Spleen (tissue), 11 donors: ENCODE data around the gene PKD1L1. TPM values are rescaled to one million over a fixed set of nuclear protein-coding genes. Genes with fewer than 3 reads are reported as not detected.

ENCODE experiments used
- DNase-seq: peaks from one replicate; pipeline ENCODE4 v3.0.0-alpha.2; 2020
- H3K27ac ChIP-seq, 8 donors: fragments of 200-600 bp; sonication (generic) in 7 of 8; 1 replicate in 4 of 8; 2 replicates in 4 of 8; pipeline versions ENCODE4 v1.5.0 to v1.8.0; 2016 to 2021; ENCODE audit warnings: inconsistent platforms in 4 of 8, mild to moderate bottlenecking in 4 of 8, moderate library complexity in 1 of 8
- H3K27me3 ChIP-seq, 7 donors: fragments of 200-600 bp; sonication (generic) in 6 of 7; replicated peaks in 1 of 7; 1 replicate in 4 of 7; 2 replicates in 3 of 7; pipeline versions ENCODE4 v1.5.0 to v1.8.0; 2016 to 2021; ENCODE audit warnings: inconsistent platforms in 3 of 7, mild to moderate bottlenecking in 1 of 7
- H3K36me3 ChIP-seq, 6 donors: fragments of 200-600 bp; sonication (generic) in 5 of 6; 1 replicate in 4 of 6; 2 replicates in 2 of 6; pipeline versions ENCODE4 v1.5.0 to v1.8.0; 2016 to 2021; ENCODE audit warnings: inconsistent platforms in 2 of 6
- H3K4me1 ChIP-seq, 6 donors: fragments of 200-600 bp; sonication (generic) in 5 of 6; 1 replicate in 3 of 6; 2 replicates in 3 of 6; pipeline versions ENCODE4 v1.5.0 to v1.8.0; 2016 to 2021; ENCODE audit warnings: inconsistent platforms in 3 of 6
- H3K4me3 ChIP-seq, 8 donors: fragments of 200-600 bp; sonication (generic) in 7 of 8; 1 replicate in 4 of 8; 2 replicates in 4 of 8; pipeline versions ENCODE4 v1.5.0 to v1.8.0; 2016 to 2021; ENCODE audit warnings: inconsistent platforms in 4 of 8, mild to moderate bottlenecking in 4 of 8, moderate library complexity in 2 of 8
- H3K9me3 ChIP-seq, 8 donors: fragments of 200-600 bp; sonication (generic) in 7 of 8; 1 replicate in 4 of 8; 2 replicates in 4 of 8; pipeline versions ENCODE4 v1.5.0 to v1.8.0; 2016 to 2021; ENCODE audit warnings: inconsistent platforms in 4 of 8
- CTCF ChIP-seq, 11 experiments: fragments of 200-600 bp in 7 of 11; fragments of 450-650 bp in 4 of 11; sonication (generic) in 4 of 11; IDR thresholded peaks in 8 of 11; conservative IDR thresholded peaks in 3 of 11; 1 replicate in 7 of 11; 2 replicates in 4 of 11; pipeline versions ENCODE4 v1.4.0 to v1.8.0; 2016 to 2021; ENCODE audit warnings: antibody characterized with exemption in 11 of 11, inconsistent platforms in 4 of 11, mild to moderate bottlenecking in 1 of 11
- POLR2A ChIP-seq, 3 donors: fragments of 450-650 bp; IDR thresholded peaks; one replicate each; pipeline ENCODE4 v1.5.1; 2017; ENCODE audit warnings: antibody characterized with exemption in 3 of 3, mild to moderate bottlenecking in 1 of 3
- POLR2AphosphoS5 ChIP-seq, 3 donors: sonication (generic); formaldehyde crosslinking; IDR thresholded peaks; one replicate each; pipeline ENCODE4 v1.5.1; 2017; ENCODE audit warnings: antibody characterized with exemption in 3 of 3
- WGBS, 5 donors: extraction: QIAGEN DNeasy Blood & Tissue Kit in 3 of 5; methylation state at CpG; one replicate each; pipeline versions ENCODE4 v1.1.5 to v1.1.7; 2013 to 2018; 5-methylcytosine and 5-hydroxymethylcytosine counted together
- intact Hi-C: fragments of 100-400 bp; cut with DNase I; formaldehyde crosslinking; loops from one replicate; pipeline ENCODE4 v1.15.0; 2023; ENCODE audit warnings: low total_unique reads
- polyA plus RNA-seq, 3 donors: library from polyadenylated mRNA; stranded (reverse); fragments of 200-250 nt; gene quantifications; one replicate each; pipeline ENCODE4 v1.2.1, GENCODE V29; 2013
- total RNA-seq, 7 donors: library from RNA; depleted of rRNA in 3 of 7; stranded (reverse); fragments of >200 nt in 3 of 7; fragmentation: NEBNext Ultra II Directional in 4 of 7; extraction: Animal tissue kit (Norgen Biotek cat#: 25700) in 4 of 7; gene quantifications; one replicate each; pipeline versions ENCODE4 v1.1.0 to v1.2.1, GENCODE V29; 2016 to 2021
- donor health status: healthy with polysubstance abuse.
- donor health status: DM: no; HTN: no; CAD: no; lungs with moderate emphysema.
- donor health status: DM: no; HTN: no; CAD: no.
- donor health status: Bipolar disorder and iron deficiency.
- donor health status: healthy.
- donor health status: DM: no; HTN: no; CAD: no.
- donor health status: DM: yes; HTN: yes; CAD: no.

The PKD1L1 gene
- total and polyA plus RNA-seq, 10 donors, result 0.28 to 1.3 (median 0.49) TPM

GRCh38 chr7:47875998-47876744 lies 72.1 kb downstream of the PKD1L1 start:
- Histone ChIP-seq H3K36me3 (no peaks in the 10 kb centered on the region), H3K4me1 (no peaks in the 10 kb centered on the region), H3K4me3 (no peak overlapping the region), H3K27ac (no peak overlapping the region), H3K27me3 (no peaks in the 10 kb centered on the region), H3K9me3 (no peaks in the 10 kb centered on the region)
- no peak for DNase-seq
- 53 to 90% (median 63%) methylated on average over 2 of the region's 2 CpGs for WGBS, 5 donors
- no peak for TF ChIP-seq POLR2A (IDR thresholded peaks at IDR 0.05)
- no peak for TF ChIP-seq CTCF (IDR thresholded peaks at IDR 0.05 in 8 of 11, conservative IDR thresholded peaks at IDR 0.05 in 3 of 11)
- TF ChIP-seq POLR2AphosphoS5 (IDR thresholded peaks at IDR 0.05), result no peak
- intact Hi-C loops, result no loop called here

GRCh38 chr7:47875406-47875805 lies 72.9 kb downstream of the PKD1L1 start:
- no peak for DNase-seq
- intact Hi-C loops, result no loop called here
- Histone ChIP-seq H3K27me3 (no peaks in the 10 kb centered on the region), H3K4me1 (no peaks in the 10 kb centered on the region), H3K9me3 (no peaks in the 10 kb centered on the region), H3K4me3 (no peak overlapping the region), H3K27ac (no peak overlapping the region), H3K36me3 (no peaks in the 10 kb centered on the region)
- TF ChIP-seq POLR2A (IDR thresholded peaks at IDR 0.05), result no peak
- TF ChIP-seq CTCF (IDR thresholded peaks at IDR 0.05 in 8 of 11, conservative IDR thresholded peaks at IDR 0.05 in 3 of 11), result no peak

- Histone ChIP-seq H3K36me3 (no peaks in the 10 kb centered on the region), H3K4me3 (no peak overlapping the region), H3K4me1 (no peaks in the 10 kb centered on the region), H3K27ac (no peak overlapping the region), H3K27me3 (no peaks in the 10 kb centered on the region), H3K9me3 (no peaks in the 10 kb centered on the region)
- intact Hi-C loops, result no loop called here
- 67 to 90% (median 87%) methylated on average over 5 of the region's 5 CpGs for WGBS, 5 donors
- TF ChIP-seq CTCF (IDR thresholded peaks at IDR 0.05 in 8 of 11, conservative IDR thresholded peaks at IDR 0.05 in 3 of 11), result no peak
- no peak for TF ChIP-seq POLR2A (IDR thresholded peaks at IDR 0.05)
- TF ChIP-seq POLR2AphosphoS5 (IDR thresholded peaks at IDR 0.05), result no peak
- DNase-seq, result no peak
These were observed 74.5 kb downstream of the PKD1L1 start for GRCh38 chr7:47873762-47874161.

GRCh38 chr7:47867286-47867685 lies 81.0 kb downstream of the PKD1L1 start:
- WGBS, 5 donors, result 81 to 90% (median 86%) methylated on average over 3 of the region's 3 CpGs
- intact Hi-C loops, result no loop called here
- Histone ChIP-seq H3K27ac (no peak overlapping the region), H3K9me3 (no peaks in the 10 kb centered on the region), H3K36me3 (no peaks in the 10 kb centered on the region), H3K4me3 (no peak overlapping the region), H3K4me1 (no peaks in the 10 kb centered on the region), H3K27me3 (no peaks in the 10 kb centered on the region)
- no peak for DNase-seq
- TF ChIP-seq CTCF (IDR thresholded peaks at IDR 0.05 in 8 of 11, conservative IDR thresholded peaks at IDR 0.05 in 3 of 11) (no peak), POLR2AphosphoS5 (IDR thresholded peaks at IDR 0.05) (no peak), POLR2A (IDR thresholded peaks at IDR 0.05) (no peak)
